GM12878 (cell line): Measurements from ENCODE around the gene RCAN1.
A peak's percentile ranks its signal among the peaks of the same experiment; 100 is the strongest.

Experiments
- CHD1 ChIP-seq: IDR thresholded peaks from 2 replicates; pipeline ENCODE4 v1.6.1; 2012; ENCODE audit warnings: low read depth, low read length, improper control_type of control experiment
- EP300 ChIP-seq, 2 experiments: fragments of 150-350 bp in 1 of 2; IDR thresholded peaks; 2 replicates each; pipeline ENCODE4 v1.6.1; 2011 to 2012; ENCODE audit warnings: low read depth in 2 of 2, low read length in 2 of 2, borderline replicate concordance in 1 of 2, improper control_type of control experiment in 1 of 2, inconsistent platforms in 1 of 2; ENCODE audit not compliant: control insufficient read depth in 1 of 2
- MYB ChIP-seq: fragments of 150-350 bp; IDR thresholded peaks from 2 replicates; pipeline ENCODE4 v1.6.1; 2014; ENCODE audit warnings: mild to moderate bottlenecking, low read depth, low read length, borderline replicate concordance
- NFYA ChIP-seq: IDR thresholded peaks from 2 replicates; pipeline ENCODE4 v1.6.1; 2011; ENCODE audit warnings: low read depth, mild to moderate bottlenecking, low read length, improper control_type of control experiment, borderline replicate concordance
- POLR2A ChIP-seq: IDR thresholded peaks from 2 replicates; pipeline ENCODE4 v1.6.1; 2011; ENCODE audit warnings: low read depth, mild to moderate bottlenecking, low read length
- POLR2AphosphoS5 ChIP-seq: IDR thresholded peaks from 2 replicates; pipeline ENCODE4 v1.6.1; 2011; ENCODE audit warnings: mild to moderate bottlenecking, low read length, inconsistent platforms
- RB1 ChIP-seq: fragments of 450-650 bp; formaldehyde crosslinking; IDR thresholded peaks from 2 replicates; pipeline ENCODE4 v1.6.1; 2017; ENCODE audit warnings: mild to moderate bottlenecking, borderline replicate concordance
- ZNF24 ChIP-seq: fragments of 450-650 bp; IDR thresholded peaks from 2 replicates; pipeline ENCODE4 v1.6.1; 2017; ENCODE audit warnings: antibody characterized with exemption, mild to moderate bottlenecking
- TF ChIP-seq, protein P1 (sequence below), 3 experiments: IDR thresholded peaks in 2 of 3; conservative IDR thresholded peaks in 1 of 3; 2 replicates each; pipeline ENCODE4 v1.5.1; 2011; ENCODE audit warnings: low read depth in 3 of 3, low read length in 3 of 3, mild to moderate bottlenecking in 3 of 3, control low read depth in 2 of 3, moderate library complexity in 2 of 3, inconsistent platforms in 1 of 3, mixed read lengths in 1 of 3; ENCODE audit not compliant: control insufficient read depth in 2 of 3, insufficient read depth in 1 of 3; ENCODE audit errors: extremely low read depth in 1 of 3
- TF ChIP-seq, protein P2 (sequence below): fragments of 450-650 bp; formaldehyde crosslinking; IDR thresholded peaks from 2 replicates; pipeline ENCODE4 v1.4.0; 2020; ENCODE audit warnings: mild to moderate bottlenecking, moderate library complexity

DNA sequence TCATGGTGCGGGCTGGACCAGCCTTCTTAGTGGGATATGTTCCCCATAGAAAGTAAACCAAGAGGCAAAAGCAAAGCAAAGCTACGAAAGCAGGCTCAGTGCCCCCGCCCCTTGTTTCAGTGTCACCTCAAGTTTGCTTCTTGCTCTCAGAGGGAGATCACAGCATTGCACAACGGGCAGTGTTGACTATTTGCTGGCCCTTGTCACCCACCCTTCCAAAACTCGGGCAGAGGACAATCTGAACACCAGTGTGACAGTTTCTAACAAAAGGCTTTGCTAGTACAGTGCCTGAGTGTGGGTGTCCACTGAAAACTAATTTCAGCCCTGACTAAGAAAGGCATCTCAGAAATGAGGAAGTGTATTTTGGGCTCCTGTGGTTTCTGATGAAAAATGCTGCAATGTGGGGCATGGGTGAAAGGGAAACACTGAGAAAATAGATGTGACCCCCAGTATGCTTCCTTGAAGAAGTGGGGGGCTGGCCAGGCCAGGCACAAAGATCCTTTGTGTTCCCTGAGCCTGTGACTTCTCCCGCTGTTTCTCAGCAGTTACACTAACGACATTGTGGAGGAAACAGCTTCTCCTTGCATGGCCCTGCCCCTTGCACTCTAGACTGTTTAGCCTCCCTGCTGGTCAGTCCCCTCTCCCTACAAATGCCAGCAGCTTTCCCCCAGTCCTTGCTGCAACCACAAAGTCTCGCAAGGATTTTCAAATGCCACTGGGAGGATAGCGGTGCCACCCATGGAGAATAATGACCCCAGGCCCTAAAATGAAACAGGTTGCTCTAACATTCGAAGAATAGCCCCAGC lies 69.6 kb downstream of the RCAN1 start:
- TF ChIP-seq POLR2AphosphoS5 (peak; percentile 77), POLR2A (peak; percentile 68; the same call in 1 of the 2 replicates), MYB (no peak), ZNF24 (peak; percentile 51; the same call in 1 of the 2 replicates), RB1 (no peak), NFYA (no peak), CHD1 (no peak), EP300 (IDR thresholded peaks at IDR 0.05; ENCODE audit: borderline replicate concordance in 1 of 2, control insufficient read depth in 1 of 2, low read depth in 2 of 2, low read length in 2 of 2) (peak; percentile 34 to 87; a peak in 3 of 4 replicates)
- TF ChIP-seq, protein P1, sequence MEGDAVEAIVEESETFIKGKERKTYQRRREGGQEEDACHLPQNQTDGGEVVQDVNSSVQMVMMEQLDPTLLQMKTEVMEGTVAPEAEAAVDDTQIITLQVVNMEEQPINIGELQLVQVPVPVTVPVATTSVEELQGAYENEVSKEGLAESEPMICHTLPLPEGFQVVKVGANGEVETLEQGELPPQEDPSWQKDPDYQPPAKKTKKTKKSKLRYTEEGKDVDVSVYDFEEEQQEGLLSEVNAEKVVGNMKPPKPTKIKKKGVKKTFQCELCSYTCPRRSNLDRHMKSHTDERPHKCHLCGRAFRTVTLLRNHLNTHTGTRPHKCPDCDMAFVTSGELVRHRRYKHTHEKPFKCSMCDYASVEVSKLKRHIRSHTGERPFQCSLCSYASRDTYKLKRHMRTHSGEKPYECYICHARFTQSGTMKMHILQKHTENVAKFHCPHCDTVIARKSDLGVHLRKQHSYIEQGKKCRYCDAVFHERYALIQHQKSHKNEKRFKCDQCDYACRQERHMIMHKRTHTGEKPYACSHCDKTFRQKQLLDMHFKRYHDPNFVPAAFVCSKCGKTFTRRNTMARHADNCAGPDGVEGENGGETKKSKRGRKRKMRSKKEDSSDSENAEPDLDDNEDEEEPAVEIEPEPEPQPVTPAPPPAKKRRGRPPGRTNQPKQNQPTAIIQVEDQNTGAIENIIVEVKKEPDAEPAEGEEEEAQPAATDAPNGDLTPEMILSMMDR (IDR thresholded peaks at IDR 0.05 in 2 of 3, conservative IDR thresholded peaks at IDR 0.05 in 1 of 3; ENCODE audit: control insufficient read depth in 2 of 3, extremely low read depth in 1 of 3, insufficient read depth in 1 of 3, low read depth in 3 of 3, low read length in 3 of 3) = no peak
- TF ChIP-seq, protein P2, sequence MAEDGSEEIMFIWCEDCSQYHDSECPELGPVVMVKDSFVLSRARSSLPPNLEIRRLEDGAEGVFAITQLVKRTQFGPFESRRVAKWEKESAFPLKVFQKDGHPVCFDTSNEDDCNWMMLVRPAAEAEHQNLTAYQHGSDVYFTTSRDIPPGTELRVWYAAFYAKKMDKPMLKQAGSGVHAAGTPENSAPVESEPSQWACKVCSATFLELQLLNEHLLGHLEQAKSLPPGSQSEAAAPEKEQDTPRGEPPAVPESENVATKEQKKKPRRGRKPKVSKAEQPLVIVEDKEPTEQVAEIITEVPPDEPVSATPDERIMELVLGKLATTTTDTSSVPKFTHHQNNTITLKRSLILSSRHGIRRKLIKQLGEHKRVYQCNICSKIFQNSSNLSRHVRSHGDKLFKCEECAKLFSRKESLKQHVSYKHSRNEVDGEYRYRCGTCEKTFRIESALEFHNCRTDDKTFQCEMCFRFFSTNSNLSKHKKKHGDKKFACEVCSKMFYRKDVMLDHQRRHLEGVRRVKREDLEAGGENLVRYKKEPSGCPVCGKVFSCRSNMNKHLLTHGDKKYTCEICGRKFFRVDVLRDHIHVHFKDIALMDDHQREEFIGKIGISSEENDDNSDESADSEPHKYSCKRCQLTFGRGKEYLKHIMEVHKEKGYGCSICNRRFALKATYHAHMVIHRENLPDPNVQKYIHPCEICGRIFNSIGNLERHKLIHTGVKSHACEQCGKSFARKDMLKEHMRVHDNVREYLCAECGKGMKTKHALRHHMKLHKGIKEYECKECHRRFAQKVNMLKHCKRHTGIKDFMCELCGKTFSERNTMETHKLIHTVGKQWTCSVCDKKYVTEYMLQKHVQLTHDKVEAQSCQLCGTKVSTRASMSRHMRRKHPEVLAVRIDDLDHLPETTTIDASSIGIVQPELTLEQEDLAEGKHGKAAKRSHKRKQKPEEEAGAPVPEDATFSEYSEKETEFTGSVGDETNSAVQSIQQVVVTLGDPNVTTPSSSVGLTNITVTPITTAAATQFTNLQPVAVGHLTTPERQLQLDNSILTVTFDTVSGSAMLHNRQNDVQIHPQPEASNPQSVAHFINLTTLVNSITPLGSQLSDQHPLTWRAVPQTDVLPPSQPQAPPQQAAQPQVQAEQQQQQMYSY (CRISPR knock-in tag) = no peak
